CD14-positive monocyte (primary cell): ENCODE data around the gene PHLDB2. TPM values are rescaled to one million over a fixed set of nuclear protein-coding genes. Genes with fewer than 3 reads are reported as not detected.

Source experiments
- DNase-seq, 3 donors: peaks; one replicate each; pipeline ENCODE4 v3.0.0-alpha.2; 2011 to 2022
- H2AFZ ChIP-seq: 2 replicates; pipeline ENCODE4 v1.6.0; 2012; ENCODE audit warnings: mild to moderate bottlenecking, low read depth, low read length, inconsistent platforms; ENCODE audit not compliant: insufficient read depth, poor library complexity, severe bottlenecking
- H3K27ac ChIP-seq, 2 donors: 1 replicate in 1 of 2; 2 replicates in 1 of 2; pipeline ENCODE4 v1.5.1; 2012 to 2013; ENCODE audit warnings: low read length in 2 of 2, control low read depth in 1 of 2, inconsistent platforms in 1 of 2, low read depth in 1 of 2, mild to moderate bottlenecking in 1 of 2
- H3K27me3 ChIP-seq, 2 donors: one replicate each; pipeline versions ENCODE4 v1.6.0 to v1.6.1; 2011 to 2013; ENCODE audit warnings: low read length in 2 of 2; ENCODE audit not compliant: control insufficient read depth in 2 of 2, insufficient read depth in 2 of 2
- H3K36me3 ChIP-seq, 2 donors: replicated peaks in 1 of 2; 1 replicate in 1 of 2; 2 replicates in 1 of 2; pipeline versions ENCODE4 v1.5.1 to v1.6.1; 2012 to 2013; ENCODE audit warnings: low read length in 2 of 2, control low read depth in 1 of 2, inconsistent platforms in 1 of 2, mild to moderate bottlenecking in 1 of 2; ENCODE audit not compliant: insufficient read depth in 2 of 2, control insufficient read depth in 1 of 2
- H3K4me1 ChIP-seq, 2 donors: 1 replicate in 1 of 2; 2 replicates in 1 of 2; pipeline versions ENCODE4 v1.5.1 to v1.6.1; 2012 to 2013; ENCODE audit warnings: low read length in 2 of 2, control low read depth in 1 of 2, inconsistent platforms in 1 of 2, mild to moderate bottlenecking in 1 of 2, moderate library complexity in 1 of 2; ENCODE audit not compliant: insufficient read depth in 2 of 2, control insufficient read depth in 1 of 2
- H3K4me2 ChIP-seq: replicated peaks from 2 replicates; pipeline ENCODE3; 2012; ENCODE audit warnings: low read length, moderate library complexity, mild to moderate bottlenecking; ENCODE audit not compliant: poor library complexity, severe bottlenecking; ENCODE audit errors: extremely low read depth
- H3K4me3 ChIP-seq, 3 experiments: fragments of 200-600 bp in 1 of 3; sonication (generic) in 1 of 3; replicated peaks in 1 of 3; 1 replicate in 2 of 3; 2 replicates in 1 of 3; pipeline ENCODE4 v1.5.1; 2011 to 2013; ENCODE audit warnings: low read length in 3 of 3, mild to moderate bottlenecking in 3 of 3, control low read depth in 2 of 3, low read depth in 2 of 3, inconsistent platforms in 1 of 3, moderate library complexity in 1 of 3
- H3K79me2 ChIP-seq: 2 replicates; pipeline ENCODE4 v1.6.0; 2012; ENCODE audit warnings: mild to moderate bottlenecking, control low read depth, inconsistent platforms, low read length, moderate library complexity; ENCODE audit not compliant: insufficient read depth
- H3K9ac ChIP-seq: 2 replicates; pipeline ENCODE4 v1.6.0; 2017; ENCODE audit warnings: low read length, mild to moderate bottlenecking; ENCODE audit not compliant: insufficient read depth, poor library complexity, severe bottlenecking
- H3K9me3 ChIP-seq, 2 donors: replicated peaks in 1 of 2; 1 replicate in 1 of 2; 2 replicates in 1 of 2; pipeline versions ENCODE4 v1.5.1 to v1.6.1; 2012 to 2013; ENCODE audit warnings: low read length in 2 of 2, control low read depth in 1 of 2; ENCODE audit not compliant: control insufficient read depth in 1 of 2, insufficient read depth in 1 of 2
- H4K20me1 ChIP-seq: 2 replicates; pipeline ENCODE4 v1.6.0; 2012; ENCODE audit warnings: mild to moderate bottlenecking, low read length, control low read depth, moderate library complexity; ENCODE audit not compliant: insufficient read depth
- H3K27ac Mint-ChIP-seq, 7 donors: one replicate each; pipeline ENCODE4 v1.8.0; 2020; ENCODE audit warnings: mild to moderate bottlenecking in 7 of 7, mixed read lengths in 7 of 7, moderate library complexity in 6 of 7, inconsistent platforms in 2 of 7
- H3K27me3 Mint-ChIP-seq, 3 donors: one replicate each; pipeline ENCODE4 v1.8.0; 2021 to 2022; ENCODE audit warnings: low read depth in 3 of 3, mild to moderate bottlenecking in 3 of 3, mixed read lengths in 3 of 3, moderate library complexity in 3 of 3, inconsistent platforms in 1 of 3
- H3K36me3 Mint-ChIP-seq, 2 donors: one replicate each; pipeline ENCODE4 v1.8.0; 2020; ENCODE audit warnings: mixed read lengths in 2 of 2, inconsistent platforms in 1 of 2, mild to moderate bottlenecking in 1 of 2
- H3K4me1 Mint-ChIP-seq: one replicate; pipeline ENCODE4 v1.8.0; 2020; ENCODE audit warnings: mild to moderate bottlenecking, mixed read lengths
- H3K4me3 Mint-ChIP-seq, 2 donors: one replicate each; pipeline ENCODE4 v1.8.0; 2020; ENCODE audit warnings: mild to moderate bottlenecking in 2 of 2, mixed read lengths in 2 of 2, moderate library complexity in 1 of 2
- H3K9me3 Mint-ChIP-seq, 7 donors: one replicate each; pipeline ENCODE4 v1.8.0; 2020 to 2022; ENCODE audit warnings: mixed read lengths in 7 of 7, mild to moderate bottlenecking in 6 of 7, moderate library complexity in 6 of 7, inconsistent platforms in 2 of 7
- CTCF ChIP-seq: fragments of 200-600 bp; IDR thresholded peaks from one replicate; pipeline ENCODE4 v1.8.0; 2022; ENCODE audit warnings: antibody characterized with exemption, mild to moderate bottlenecking
- WGBS: methylation state at CpG from one replicate; pipeline ENCODE4 v1.1.5; 2013; ENCODE audit warnings: missing lambda C conversion rate; ENCODE audit not compliant: insufficient coverage; 5-methylcytosine and 5-hydroxymethylcytosine counted together
- intact Hi-C, 2 donors: fragments of 100-400 bp; cut with micrococcal nuclease; formaldehyde crosslinking; loops; one replicate each; pipeline versions ENCODE4 v1.15.0 to v1.15.1; 2023
- polyA plus RNA-seq, 3 donors: library from polyadenylated mRNA; depleted of rRNA in 1 of 3; unstranded in 2 of 3; stranded (reverse) in 1 of 3; fragments of 300-500 nt in 2 of 3; fragments of >200 nt in 1 of 3; fragmentation: Illumina TruSeq in 2 of 3; gene quantifications; 1 replicate in 2 of 3; 2 replicates in 1 of 3; pipeline ENCODE4 v1.2.3, GENCODE V29; 2012 to 2021

The PHLDB2 gene
- polyA plus RNA-seq, 3 donors = 0.08 TPM; not detected in 2

- no peak for DNase-seq
- no peak for TF ChIP-seq CTCF
- 80% methylated on average over 1 of the region's 2 CpGs for WGBS
Measured at GRCh38 chr3:112004187-112004586, 145.1 kb downstream of the PHLDB2 start.

GRCh38 chr3:112004669-112005068, 145.6 kb downstream of the PHLDB2 start:
- H4K20me1 ChIP-seq = no peaks in the 10 kb centered on the region
- no peaks in the 10 kb centered on the region for H3K36me3 Mint-ChIP-seq
- H3K9ac ChIP-seq = no peak overlapping the region
- H3K27ac Mint-ChIP-seq = no peak overlapping the region
- H3K4me3 ChIP-seq = no peak overlapping the region
- DNase-seq = no peak
- no peak overlapping the region for H3K4me3 Mint-ChIP-seq
- peaks cover 15 to 37% (median 18%) of the 10 kb centered on the region in 3 donors for H3K27me3 Mint-ChIP-seq
- peaks cover 0 to 2% of the 10 kb centered on the region in 2 donors for H3K9me3 ChIP-seq
- H3K4me2 ChIP-seq = no peak overlapping the region
- no peak overlapping the region for H3K27ac ChIP-seq
- no peak overlapping the region for H2AFZ ChIP-seq
- H3K4me1 Mint-ChIP-seq = peaks cover 7% of the 10 kb centered on the region
- H3K36me3 ChIP-seq = no peaks in the 10 kb centered on the region
- intact Hi-C loops = no loop called here
- H3K9me3 Mint-ChIP-seq = peaks cover 0 to 5% (median 0%) of the 10 kb centered on the region in 7 donors
- peaks cover under 1% of the 10 kb centered on the region in 2 donors for H3K4me1 ChIP-seq
- no peaks in the 10 kb centered on the region for H3K79me2 ChIP-seq
- H3K27me3 ChIP-seq = peaks cover 13 to 15% of the 10 kb centered on the region in 2 donors
- 93% methylated on average over 2 of the region's 2 CpGs for WGBS
- TF ChIP-seq CTCF = no peak

More at GRCh38 chr3:112004187-112004586, 145.1 kb downstream of the PHLDB2 start:
- Histone ChIP-seq H2AFZ (no peak overlapping the region), H3K4me1 (peaks cover 5% of the 10 kb centered on the region in 2 donors), H3K79me2 (no peaks in the 10 kb centered on the region), H3K27me3 (peaks cover 16 to 20% of the 10 kb centered on the region in 2 donors), H3K36me3 (no peaks in the 10 kb centered on the region), H3K4me2 (no peak overlapping the region), H4K20me1 (no peaks in the 10 kb centered on the region), H3K27ac (no peak overlapping the region), H3K4me3 (no peak overlapping the region), H3K9me3 (peaks cover 0 to 5% of the 10 kb centered on the region in 2 donors), H3K9ac (no peak overlapping the region)
- Mint-ChIP-seq H3K4me1 (peaks cover 12% of the 10 kb centered on the region), H3K4me3 (no peak overlapping the region), H3K27ac (no peak overlapping the region), H3K9me3 (peaks cover 0 to 3% (median 0%) of the 10 kb centered on the region in 7 donors), H3K36me3 (no peaks in the 10 kb centered on the region), H3K27me3 (peaks cover 18 to 42% (median 23%) of the 10 kb centered on the region in 3 donors)
- intact Hi-C loops = no loop called here
